ENCODE results near the gene DGCR6L. TPM values are rescaled to one million over a fixed set of nuclear protein-coding genes. Genes with fewer than 3 reads are reported as not detected.

DGCR6L gene
- total RNA-seq, 6 donors from 2014 or later, result 36.7 to 62.2 (median 41.9) TPM

DNA sequence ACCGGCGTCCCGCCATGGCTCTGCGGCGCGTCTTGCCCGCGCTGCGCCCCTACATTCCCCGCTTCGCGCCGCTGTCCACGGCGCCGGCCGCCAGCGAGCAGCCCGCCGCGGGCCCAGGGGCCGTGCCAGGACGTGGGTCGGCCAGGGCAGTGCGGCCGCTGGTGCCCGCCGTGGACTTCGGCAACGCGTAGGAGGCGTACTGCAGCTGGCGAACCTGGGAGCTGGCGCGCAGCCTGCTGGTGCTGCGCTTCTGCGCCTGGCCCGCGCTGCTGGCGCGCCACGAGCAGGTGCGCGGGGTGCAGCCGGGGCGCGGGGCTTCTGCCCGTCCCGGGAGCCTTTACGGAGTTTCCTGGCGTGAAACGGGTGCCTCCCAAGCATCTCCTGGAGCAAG lies 20.1 kb downstream of the DGCR6L start:
- no peaks in the 10 kb centered on the region for H3K36me3 ChIP-seq
- H3K27me3 ChIP-seq, result peaks cover 0 to 3% (median 0%) of the 10 kb centered on the region in 4 donors
- WGBS, 2 donors, result 0 to 1% methylated on average over 1 to 50 of the region's 52 CpGs
- no peak for ATAC-seq (ENCODE audit: low FRiP score in 2 of 2)
- H3K4me3 ChIP-seq, result peak overlapping the region; percentile 50 to 82 (median 65)
- TF ChIP-seq, protein P1, sequence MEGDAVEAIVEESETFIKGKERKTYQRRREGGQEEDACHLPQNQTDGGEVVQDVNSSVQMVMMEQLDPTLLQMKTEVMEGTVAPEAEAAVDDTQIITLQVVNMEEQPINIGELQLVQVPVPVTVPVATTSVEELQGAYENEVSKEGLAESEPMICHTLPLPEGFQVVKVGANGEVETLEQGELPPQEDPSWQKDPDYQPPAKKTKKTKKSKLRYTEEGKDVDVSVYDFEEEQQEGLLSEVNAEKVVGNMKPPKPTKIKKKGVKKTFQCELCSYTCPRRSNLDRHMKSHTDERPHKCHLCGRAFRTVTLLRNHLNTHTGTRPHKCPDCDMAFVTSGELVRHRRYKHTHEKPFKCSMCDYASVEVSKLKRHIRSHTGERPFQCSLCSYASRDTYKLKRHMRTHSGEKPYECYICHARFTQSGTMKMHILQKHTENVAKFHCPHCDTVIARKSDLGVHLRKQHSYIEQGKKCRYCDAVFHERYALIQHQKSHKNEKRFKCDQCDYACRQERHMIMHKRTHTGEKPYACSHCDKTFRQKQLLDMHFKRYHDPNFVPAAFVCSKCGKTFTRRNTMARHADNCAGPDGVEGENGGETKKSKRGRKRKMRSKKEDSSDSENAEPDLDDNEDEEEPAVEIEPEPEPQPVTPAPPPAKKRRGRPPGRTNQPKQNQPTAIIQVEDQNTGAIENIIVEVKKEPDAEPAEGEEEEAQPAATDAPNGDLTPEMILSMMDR (IDR thresholded peaks at IDR 0.05), result peak in 1 of 6 experiments; percentile 24
- TF ChIP-seq POLR2AphosphoS5 (IDR thresholded peaks at IDR 0.05) (no peak), EP300 (IDR thresholded peaks at IDR 0.05) (no peak), POLR2A (IDR thresholded peaks at IDR 0.05) (peak in 1 of 4 donors; percentile 17)
- peak overlapping the region in 1 of 4 donors; percentile 44 for H3K27ac ChIP-seq
- H3K4me1 ChIP-seq, result peaks cover 15 to 20% (median 16%) of the 10 kb centered on the region in 4 donors
- no peaks in the 10 kb centered on the region for H3K9me3 ChIP-seq
- DNase-seq, result peak in 1 of 2 donors; percentile 40

GRCh38 chr22:20298803-20299745 lies 20.8 kb downstream of the DGCR6L start:
- ATAC-seq (ENCODE audit: low FRiP score in 2 of 2) (peak; percentile 93 to 94), DNase-seq (peak; percentile 87 to 98)
- H3K4me3 ChIP-seq, result peak overlapping the region; percentile 50 to 82 (median 65)
- H3K36me3 ChIP-seq, result no peaks in the 10 kb centered on the region
- H3K27ac ChIP-seq, result peak overlapping the region in 2 of 4 donors; percentile 21 to 44
- H3K4me1 ChIP-seq, result peaks cover 15 to 20% (median 16%) of the 10 kb centered on the region in 4 donors
- H3K27me3 ChIP-seq, result peaks cover 0 to 3% (median 0%) of the 10 kb centered on the region in 4 donors
- no peaks in the 10 kb centered on the region for H3K9me3 ChIP-seq
- TF ChIP-seq, protein P1 (IDR thresholded peaks at IDR 0.05), result no peak
- TF ChIP-seq POLR2A (IDR thresholded peaks at IDR 0.05) (no peak), EP300 (IDR thresholded peaks at IDR 0.05) (no peak), POLR2AphosphoS5 (IDR thresholded peaks at IDR 0.05) (no peak)
- 6 to 10% methylated on average over 25 to 60 of the region's 90 CpGs for WGBS, 2 donors

DNA sequence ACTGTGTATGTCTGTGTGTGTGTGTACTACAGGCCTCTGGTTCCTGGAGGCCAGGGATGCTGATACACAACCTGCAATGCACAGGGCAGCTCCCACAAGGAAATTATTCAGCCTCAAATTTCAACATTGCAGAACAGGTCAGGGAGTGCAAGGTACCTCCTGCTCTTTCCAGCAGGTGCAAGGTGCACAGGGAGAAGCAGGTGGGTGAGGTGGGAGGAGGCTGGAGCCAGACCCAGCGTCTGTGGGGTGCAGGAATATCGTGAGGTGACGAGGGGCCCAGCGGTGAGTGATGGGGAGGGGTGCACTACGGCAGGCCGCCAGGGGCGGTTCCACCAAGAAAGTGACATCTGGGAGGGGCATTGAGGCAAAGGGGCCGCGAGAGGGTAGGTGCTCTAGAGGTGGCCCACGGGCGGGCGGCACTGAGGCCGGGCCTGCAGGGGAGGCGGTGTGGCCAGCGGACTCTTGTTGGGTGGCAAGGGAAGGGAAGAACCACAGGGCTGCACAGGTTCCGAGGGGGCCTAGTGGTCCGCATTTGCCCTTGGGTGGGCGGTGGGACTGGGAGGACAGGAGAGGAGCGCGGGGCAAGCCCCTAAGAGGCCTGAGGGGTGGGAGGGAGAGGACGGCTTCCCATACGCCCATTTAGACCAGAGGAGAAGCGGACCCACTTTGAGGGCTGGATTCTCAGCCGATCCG lies 21.6 kb downstream of the DGCR6L start:
- TF ChIP-seq POLR2A (IDR thresholded peaks at IDR 0.05), result no peak
- TF ChIP-seq POLR2AphosphoS5 (IDR thresholded peaks at IDR 0.05), result no peak
- no peak for TF ChIP-seq EP300 (IDR thresholded peaks at IDR 0.05)
- TF ChIP-seq, protein P1 (IDR thresholded peaks at IDR 0.05), result no peak
- 58 to 63% methylated on average over 19 to 25 of the region's 25 CpGs for WGBS, 2 donors
- peaks cover 15 to 20% (median 16%) of the 10 kb centered on the region in 4 donors for H3K4me1 ChIP-seq

DNA sequence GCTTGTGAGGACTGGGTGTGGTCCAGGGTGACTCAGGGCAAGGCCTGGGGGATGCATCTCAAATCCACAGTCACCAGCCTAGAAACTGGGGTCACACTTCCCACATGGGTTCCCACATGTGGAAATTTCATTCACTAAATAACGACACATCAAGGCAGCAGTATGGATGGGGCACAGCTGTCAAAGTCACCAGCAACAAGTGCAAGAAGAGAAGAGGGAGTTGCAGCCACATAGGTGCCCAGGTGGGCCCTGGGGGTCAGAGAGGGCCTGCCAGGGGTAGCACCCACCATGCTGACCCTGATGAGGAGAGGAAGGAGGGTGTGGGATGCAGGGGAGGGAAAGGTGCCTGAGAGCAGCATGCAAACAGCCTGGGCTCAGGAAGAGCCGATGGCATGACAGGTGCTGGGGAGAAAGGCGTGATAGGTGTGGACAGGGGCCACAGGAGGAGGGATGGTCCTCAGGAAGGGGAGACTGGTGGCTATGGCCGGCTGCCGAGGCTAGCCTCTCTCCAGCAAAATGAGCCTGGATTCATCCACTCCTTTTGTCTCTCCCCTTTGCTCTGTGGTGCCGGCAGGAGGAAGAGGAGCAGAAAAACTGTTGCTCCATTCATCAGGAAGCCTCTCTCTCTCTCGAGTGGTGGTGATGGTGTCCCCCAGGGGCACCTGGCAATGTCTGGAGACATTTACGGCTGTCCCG lies 22.3 kb downstream of the DGCR6L start:
- Histone ChIP-seq H3K27ac (no peak overlapping the region), H3K9me3 (no peaks in the 10 kb centered on the region), H3K36me3 (no peaks in the 10 kb centered on the region), H3K4me3 (no peak overlapping the region), H3K4me1 (peaks cover 15 to 20% (median 16%) of the 10 kb centered on the region in 4 donors), H3K27me3 (peaks cover 0 to 3% (median 0%) of the 10 kb centered on the region in 4 donors)
- ATAC-seq (ENCODE audit: low FRiP score in 2 of 2) (no peak), DNase-seq (no peak)
- TF ChIP-seq POLR2A (IDR thresholded peaks at IDR 0.05), result no peak
- TF ChIP-seq, protein P1 (IDR thresholded peaks at IDR 0.05), result no peak
- TF ChIP-seq POLR2AphosphoS5 (IDR thresholded peaks at IDR 0.05), result no peak
- no peak for TF ChIP-seq EP300 (IDR thresholded peaks at IDR 0.05)
- 50 to 75% methylated on average over 7 to 9 of the region's 9 CpGs for WGBS, 2 donors

More for the DNA sequence above, 21.6 kb downstream of the DGCR6L start:
- ATAC-seq (ENCODE audit: low FRiP score in 2 of 2) (no peak), DNase-seq (peak in 1 of 2 donors; percentile 82)
- Histone ChIP-seq H3K9me3 (no peaks in the 10 kb centered on the region), H3K27me3 (peaks cover 0 to 3% (median 0%) of the 10 kb centered on the region in 4 donors), H3K4me3 (peak overlapping the region in 3 of 4 donors; percentile 61 to 82 (median 69)), H3K36me3 (no peaks in the 10 kb centered on the region), H3K27ac (peak overlapping the region in 1 of 4 donors; percentile 21)

Measured in upper lobe of left lung (tissue), 6 donors.